ENCODE measurements around the gene ANKIB1. TPM values are rescaled to one million over a fixed set of nuclear protein-coding genes. Genes with fewer than 3 reads are reported as not detected.

ANKIB1 gene
- total RNA-seq, 1 donor from 2014 or later = 50.1 TPM

DNA sequence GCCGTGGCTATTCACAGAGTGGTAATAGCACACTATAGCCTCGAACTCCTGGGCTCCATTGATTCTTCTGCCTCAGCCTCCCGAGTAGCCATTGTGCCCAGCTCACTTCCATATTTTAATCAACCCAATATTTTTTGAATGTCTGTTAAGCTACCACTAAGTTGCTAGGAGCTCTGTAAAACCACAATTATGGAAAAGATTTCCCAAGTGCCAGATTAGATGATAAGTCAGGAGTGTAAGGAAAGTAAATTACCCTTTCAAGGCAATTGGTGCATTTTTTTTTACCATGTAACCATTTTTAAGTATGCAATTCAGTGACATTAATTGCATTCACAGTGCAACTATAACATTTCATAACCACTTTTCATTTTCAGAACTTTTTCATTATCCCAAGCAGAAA is 114.0 kb downstream of the ANKIB1 start:
- no peak for DNase-seq
- Histone ChIP-seq H3K4me1 (no peaks in the 10 kb centered on the region), H3K4me3 (no peak overlapping the region), H3K9me3 (no peaks in the 10 kb centered on the region), H3K27me3 (no peaks in the 10 kb centered on the region), H3K27ac (no peak overlapping the region), H3K36me3 (peaks cover 33% of the 10 kb centered on the region)
- TF ChIP-seq, protein P1, sequence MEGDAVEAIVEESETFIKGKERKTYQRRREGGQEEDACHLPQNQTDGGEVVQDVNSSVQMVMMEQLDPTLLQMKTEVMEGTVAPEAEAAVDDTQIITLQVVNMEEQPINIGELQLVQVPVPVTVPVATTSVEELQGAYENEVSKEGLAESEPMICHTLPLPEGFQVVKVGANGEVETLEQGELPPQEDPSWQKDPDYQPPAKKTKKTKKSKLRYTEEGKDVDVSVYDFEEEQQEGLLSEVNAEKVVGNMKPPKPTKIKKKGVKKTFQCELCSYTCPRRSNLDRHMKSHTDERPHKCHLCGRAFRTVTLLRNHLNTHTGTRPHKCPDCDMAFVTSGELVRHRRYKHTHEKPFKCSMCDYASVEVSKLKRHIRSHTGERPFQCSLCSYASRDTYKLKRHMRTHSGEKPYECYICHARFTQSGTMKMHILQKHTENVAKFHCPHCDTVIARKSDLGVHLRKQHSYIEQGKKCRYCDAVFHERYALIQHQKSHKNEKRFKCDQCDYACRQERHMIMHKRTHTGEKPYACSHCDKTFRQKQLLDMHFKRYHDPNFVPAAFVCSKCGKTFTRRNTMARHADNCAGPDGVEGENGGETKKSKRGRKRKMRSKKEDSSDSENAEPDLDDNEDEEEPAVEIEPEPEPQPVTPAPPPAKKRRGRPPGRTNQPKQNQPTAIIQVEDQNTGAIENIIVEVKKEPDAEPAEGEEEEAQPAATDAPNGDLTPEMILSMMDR (IDR thresholded peaks at IDR 0.05) = no peak
- no peak for ATAC-seq
- intact Hi-C loops (cut with DNase I) = no loop called here

DNA sequence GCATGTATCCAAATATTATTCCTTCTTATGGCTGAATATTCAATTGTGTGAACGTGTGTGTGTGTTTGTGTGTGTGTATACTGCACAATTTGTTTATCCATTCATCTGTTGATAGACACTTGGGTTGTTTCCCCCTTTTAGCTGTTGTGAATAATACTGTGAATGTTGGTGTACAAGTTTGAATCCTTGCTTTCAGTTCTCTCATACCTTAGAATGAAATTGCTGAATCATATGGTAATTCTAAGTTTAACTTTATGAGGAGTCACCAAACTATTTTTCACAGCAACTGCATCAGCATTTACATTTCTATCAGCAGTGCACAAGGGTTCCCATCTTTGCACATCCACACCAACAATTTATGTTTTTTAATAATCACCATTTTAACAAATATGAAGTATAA is 114.6 kb downstream of the ANKIB1 start:
- intact Hi-C loops (cut with DNase I) = no loop called here
- H3K4me3 ChIP-seq = no peak overlapping the region
- DNase-seq = no peak
- no peaks in the 10 kb centered on the region for H3K4me1 ChIP-seq
- ATAC-seq = no peak
- no peak overlapping the region for H3K27ac ChIP-seq
- H3K27me3 ChIP-seq = no peaks in the 10 kb centered on the region
- TF ChIP-seq, protein P1 (IDR thresholded peaks at IDR 0.05) = no peak
- H3K36me3 ChIP-seq = peaks cover 28% of the 10 kb centered on the region
- H3K9me3 ChIP-seq = no peaks in the 10 kb centered on the region

DNA sequence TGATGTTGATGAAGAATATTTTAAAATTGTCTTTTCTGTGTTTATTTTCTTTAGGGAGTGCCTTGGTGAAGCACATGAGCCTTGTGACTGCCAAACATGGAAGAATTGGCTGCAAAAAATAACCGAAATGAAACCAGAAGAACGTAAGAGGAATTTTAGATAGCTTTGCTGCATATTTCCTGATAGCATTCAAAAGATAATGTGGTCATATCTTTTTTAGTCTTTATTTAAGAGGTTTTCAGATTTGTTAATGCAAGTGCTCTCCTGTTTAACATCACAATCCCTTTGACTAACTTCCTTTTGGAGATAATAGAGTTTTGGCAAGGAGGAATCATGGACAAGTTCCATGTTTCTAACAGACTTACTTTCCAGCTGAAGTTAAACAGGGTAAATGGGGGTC is 116.4 kb downstream of the ANKIB1 start:
- Histone ChIP-seq H3K9me3 (no peaks in the 10 kb centered on the region), H3K4me3 (no peak overlapping the region), H3K27me3 (no peaks in the 10 kb centered on the region), H3K36me3 (peaks cover 39% of the 10 kb centered on the region), H3K27ac (no peak overlapping the region), H3K4me1 (no peaks in the 10 kb centered on the region)
- DNase-seq (no peak), ATAC-seq (no peak)
- TF ChIP-seq, protein P1 (IDR thresholded peaks at IDR 0.05) = no peak
- intact Hi-C loops (cut with DNase I) = no loop called here

DNA sequence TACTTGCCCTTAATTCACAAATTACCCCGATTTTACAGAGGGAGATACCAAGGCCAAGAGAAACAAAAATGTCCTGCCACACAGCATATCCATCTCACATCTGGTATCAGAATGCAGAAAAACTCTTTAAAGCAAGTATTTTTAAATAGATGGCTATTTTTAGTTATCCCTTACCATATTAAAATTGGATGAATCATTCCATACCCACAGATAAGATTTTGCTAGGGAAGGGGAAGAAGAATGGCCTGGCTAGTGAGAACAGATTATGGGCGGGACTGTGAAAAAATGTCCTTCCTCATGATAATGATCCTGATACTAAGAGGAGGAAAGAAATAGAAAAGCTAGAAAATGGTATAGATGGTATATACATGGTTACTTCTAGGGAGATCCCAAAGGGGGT is 121.0 kb downstream of the ANKIB1 start:
- Histone ChIP-seq H3K4me3 (no peak overlapping the region), H3K36me3 (peaks cover 34% of the 10 kb centered on the region), H3K9me3 (no peaks in the 10 kb centered on the region), H3K4me1 (no peaks in the 10 kb centered on the region), H3K27me3 (no peaks in the 10 kb centered on the region), H3K27ac (no peak overlapping the region)
- TF ChIP-seq, protein P1 (IDR thresholded peaks at IDR 0.05) = no peak
- intact Hi-C loops (cut with DNase I) = no loop called here
- no peak for ATAC-seq
- DNase-seq = no peak

DNA sequence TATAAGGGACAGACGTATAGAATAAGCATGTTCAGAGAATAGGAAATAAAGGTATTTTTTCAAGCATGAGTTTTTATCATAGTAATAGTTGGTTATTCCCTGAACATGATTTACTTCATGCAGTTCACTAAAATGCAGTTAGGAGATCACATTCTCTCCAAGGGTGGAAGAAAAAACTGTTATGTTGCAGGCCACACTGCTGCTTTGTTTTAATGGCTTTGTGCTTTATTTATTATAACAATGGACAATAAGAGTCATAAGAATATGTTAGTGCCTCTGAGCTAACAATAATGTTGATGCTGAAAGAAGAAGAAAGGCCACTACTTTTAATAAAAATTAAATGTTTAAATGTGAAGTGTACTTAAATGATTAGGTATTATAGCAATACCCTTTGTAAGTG is 123.0 kb downstream of the ANKIB1 start:
- Histone ChIP-seq H3K4me1 (no peaks in the 10 kb centered on the region), H3K27ac (no peak overlapping the region), H3K4me3 (no peak overlapping the region), H3K9me3 (no peaks in the 10 kb centered on the region), H3K27me3 (no peaks in the 10 kb centered on the region), H3K36me3 (peaks cover 19% of the 10 kb centered on the region)
- ATAC-seq = no peak
- TF ChIP-seq, protein P1 (IDR thresholded peaks at IDR 0.05) = no peak
- intact Hi-C loops (cut with DNase I) = no loop called here
- DNase-seq = no peak

DNA sequence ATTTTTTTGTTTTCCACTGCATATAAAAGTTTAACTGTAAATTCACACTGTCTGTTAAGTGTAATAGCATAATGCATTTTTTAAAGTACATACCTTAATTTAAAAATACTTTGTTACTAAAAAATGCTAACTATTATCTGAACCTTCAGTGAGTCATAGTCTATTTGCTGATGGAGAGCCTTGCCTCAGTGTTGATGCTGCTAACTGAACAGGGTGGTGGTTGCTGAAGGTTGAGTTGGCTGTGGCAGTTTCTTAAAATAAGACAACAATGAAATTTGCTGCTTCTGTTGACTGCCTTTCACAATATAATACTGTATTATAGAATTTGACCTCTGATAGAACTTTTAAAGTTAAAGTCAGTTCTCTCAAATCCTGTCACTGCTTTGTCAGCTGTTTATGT is 129.2 kb downstream of the ANKIB1 start:
- H3K4me3 ChIP-seq = no peak overlapping the region
- no peaks in the 10 kb centered on the region for H3K9me3 ChIP-seq
- TF ChIP-seq, protein P1 (IDR thresholded peaks at IDR 0.05) = no peak
- ATAC-seq (no peak), DNase-seq (no peak)
- no peaks in the 10 kb centered on the region for H3K27me3 ChIP-seq
- intact Hi-C loops (cut with DNase I) = no loop called here
- H3K36me3 ChIP-seq = peaks cover 10% of the 10 kb centered on the region
- no peak overlapping the region for H3K27ac ChIP-seq
- no peaks in the 10 kb centered on the region for H3K4me1 ChIP-seq
